Measurements from ENCODE around the gene RAVER2. TPM values are rescaled to one million over a fixed set of nuclear protein-coding genes. Genes with fewer than 3 reads are reported as not detected.

RAVER2 gene
- total RNA-seq, 1 experiment from 2014 or later = 13.3 TPM

GRCh38 chr1:64854674-64855073 is 109.8 kb downstream of the RAVER2 start:
- Mint-ChIP-seq H3K4me1 (no peaks in the 10 kb centered on the region; a peak in 1 of 4 replicates), H3K4me3 (peak overlapping the region in 1 of 2 experiments; percentile 57; a peak in 2 of 5 replicates), H3K27ac (peak overlapping the region in 2 of 3 experiments; percentile 33 to 44; a peak in 2 of 7 replicates), H3K36me3 (ENCODE audit: insufficient read depth in 1 of 3, low read depth in 3 of 3) (peaks cover 10 to 24% (median 14%) of the 10 kb centered on the region in 3 experiments; a peak in 5 of 7 replicates), H3K9me3 (no peaks in the 10 kb centered on the region), H3K27me3 (ENCODE audit: low read depth) (no peaks in the 10 kb centered on the region)
- H3K56ac ChIP-seq (ENCODE audit: insufficient read length, low read depth, low read length) = no peak overlapping the region
- H3K79me2 ChIP-seq (ENCODE audit: insufficient read depth, low read length) = no peaks in the 10 kb centered on the region
- H3K27me3 ChIP-seq (ENCODE audit: insufficient read depth, low read length) = no peaks in the 10 kb centered on the region
- H3K79me1 ChIP-seq (ENCODE audit: insufficient read depth, low read depth, low read length, poor library complexity, severe bottlenecking) = no peaks in the 10 kb centered on the region
- H3K9ac ChIP-seq (ENCODE audit: extremely low read depth, insufficient read length, low read length) = no peak overlapping the region
- no peak overlapping the region for H2BK12ac ChIP-seq (ENCODE audit: insufficient read length, low read depth, low read length)
- no peak overlapping the region for H3K27ac ChIP-seq (ENCODE audit: insufficient read length, low read depth, low read length)
- no peak for TF ChIP-seq CTCF (conservative IDR thresholded peaks at IDR 0.05)
- WGBS (ENCODE audit: extremely low coverage, insufficient read length, low lambda C conversion rate) = no CpG with 5 or more reads among the region's 5 CpGs
- H2BK120ac ChIP-seq (ENCODE audit: low read depth, low read length, poor library complexity, severe bottlenecking) = no peak overlapping the region
- H4K5ac ChIP-seq (ENCODE audit: insufficient read length, low read depth, low read length) = no peak overlapping the region
- H3K4ac ChIP-seq (ENCODE audit: low read depth, low read length) = no peak overlapping the region
- H3K14ac ChIP-seq (ENCODE audit: insufficient read depth, low read length) = no peak overlapping the region
- H2AK5ac ChIP-seq (ENCODE audit: insufficient read length, low read length) = no peak overlapping the region
- no peak for DNase-seq
- H3K9me3 ChIP-seq (ENCODE audit: control insufficient read depth, low read depth, low read length) = no peaks in the 10 kb centered on the region
- H3T11ph ChIP-seq (ENCODE audit: low read length) = no peak overlapping the region
- no peak overlapping the region for H4K8ac ChIP-seq (replicated peaks; ENCODE audit: insufficient read length, low read depth, low read length)
- H3K23me2 ChIP-seq (ENCODE audit: insufficient read length, low read depth, low read length, poor library complexity, severe bottlenecking) = no peaks in the 10 kb centered on the region
- no peaks in the 10 kb centered on the region for H4K20me1 ChIP-seq (ENCODE audit: control insufficient read depth, insufficient read depth, insufficient read length)
- H3K23ac ChIP-seq (ENCODE audit: insufficient read length, low read depth, low read length) = no peak overlapping the region
- H2BK15ac ChIP-seq (ENCODE audit: low read depth, low read length) = no peak overlapping the region
- no peak overlapping the region for H4K91ac ChIP-seq (ENCODE audit: insufficient read length, low read depth, low read length)
- H3K4me1 ChIP-seq (ENCODE audit: insufficient read depth, low read length) = no peaks in the 10 kb centered on the region
- no peak overlapping the region for H2BK5ac ChIP-seq (ENCODE audit: insufficient read length, low read length)
- H2BK20ac ChIP-seq (ENCODE audit: low read depth, low read length, poor library complexity, severe bottlenecking) = no peak overlapping the region
- no peak overlapping the region for H2AFZ ChIP-seq (ENCODE audit: low read length)
- H3K4me2 ChIP-seq (ENCODE audit: insufficient read depth, insufficient read length, low read length) = no peak overlapping the region
- no peak overlapping the region for H3K18ac ChIP-seq (ENCODE audit: insufficient read length, low read depth, low read length)

Data from H9 (cell line).